ENCODE results near the gene PNLIPRP2. TPM values are rescaled to one million over a fixed set of nuclear protein-coding genes. Genes with fewer than 3 reads are reported as not detected.
A peak's percentile ranks its signal among the peaks of the same experiment; 100 is the strongest.

PNLIPRP2 gene
- total and polyA plus RNA-seq, 5 experiments from 2014 or later: not detected

DNA sequence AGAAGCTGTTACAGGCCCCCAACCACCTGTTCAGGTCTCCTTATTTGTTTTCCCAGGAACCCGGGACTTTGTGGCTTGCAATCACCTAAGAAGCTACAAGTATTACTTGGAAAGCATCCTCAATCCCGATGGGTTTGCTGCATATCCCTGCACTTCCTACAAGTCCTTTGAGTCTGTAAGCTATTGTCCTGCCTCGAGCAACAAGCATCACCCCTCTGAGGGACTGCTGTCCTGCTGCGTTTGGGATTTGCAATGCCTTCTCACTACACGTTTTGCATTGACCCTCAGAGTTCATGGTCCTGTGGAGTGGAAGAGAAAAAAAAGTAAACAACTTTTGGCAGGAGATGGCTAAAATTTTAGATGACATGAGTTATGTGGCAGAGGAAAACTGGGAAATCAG lies 20.8 kb upstream of the PNLIPRP2 start:
- H3K36me3 Mint-ChIP-seq: no peaks in the 10 kb centered on the region
- no peak overlapping the region for H3K4me3 Mint-ChIP-seq
- no peaks in the 10 kb centered on the region for H3K4me1 Mint-ChIP-seq
- POLR2A ChIA-PET: no interaction called here
- H3K27ac Mint-ChIP-seq: no peak overlapping the region
- DNase-seq (no peak), ATAC-seq (no peak)
- no peaks in the 10 kb centered on the region for H3K9me3 Mint-ChIP-seq
- peaks cover 0 to 10% (median 8%) of the 10 kb centered on the region in 5 donors for H3K27me3 Mint-ChIP-seq

DNA sequence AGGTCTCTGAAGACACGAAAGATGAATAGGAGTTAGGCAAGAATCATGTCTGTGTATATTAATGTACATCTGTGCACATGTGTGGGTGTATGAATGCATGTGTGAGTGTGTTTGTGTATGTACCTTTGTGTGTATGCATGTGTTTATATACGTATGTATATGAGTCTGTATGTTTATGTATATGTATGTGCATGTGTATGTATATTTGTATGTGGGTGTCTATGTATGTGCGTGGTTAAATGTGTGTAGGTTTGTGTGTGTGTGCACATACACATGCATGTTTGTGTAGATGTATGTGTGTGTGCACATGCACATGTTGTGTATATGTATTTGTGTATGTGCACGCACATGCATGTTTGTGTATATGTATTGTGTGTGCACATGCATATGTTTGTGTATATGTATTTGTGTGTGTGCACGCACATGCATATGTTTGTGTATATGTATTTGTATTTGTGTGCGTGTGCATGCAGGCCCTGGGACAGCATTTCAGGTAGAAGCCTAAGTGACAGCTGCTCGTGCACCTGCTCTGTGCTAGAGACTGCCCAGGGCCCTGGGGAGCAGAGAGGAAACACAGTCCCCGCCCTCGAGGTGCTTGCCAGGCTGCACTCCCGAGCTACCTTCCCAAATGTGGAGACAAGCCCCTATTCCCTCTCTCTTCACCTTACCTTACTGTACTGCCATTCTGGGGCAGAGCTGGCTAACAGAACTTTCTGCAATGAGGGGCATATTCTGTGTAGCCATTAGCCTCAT lies 17.9 kb upstream of the PNLIPRP2 start:
- Mint-ChIP-seq H3K36me3 (no peaks in the 10 kb centered on the region), H3K9me3 (peaks cover 0 to 4% (median 0%) of the 10 kb centered on the region in 9 donors), H3K4me1 (no peaks in the 10 kb centered on the region), H3K27me3 (peaks cover 6 to 30% (median 15%) of the 10 kb centered on the region in 5 donors), H3K27ac (no peak overlapping the region), H3K4me3 (no peak overlapping the region)
- no peak for DNase-seq
- no peak for ATAC-seq
- POLR2A ChIA-PET: no interaction called here

DNA sequence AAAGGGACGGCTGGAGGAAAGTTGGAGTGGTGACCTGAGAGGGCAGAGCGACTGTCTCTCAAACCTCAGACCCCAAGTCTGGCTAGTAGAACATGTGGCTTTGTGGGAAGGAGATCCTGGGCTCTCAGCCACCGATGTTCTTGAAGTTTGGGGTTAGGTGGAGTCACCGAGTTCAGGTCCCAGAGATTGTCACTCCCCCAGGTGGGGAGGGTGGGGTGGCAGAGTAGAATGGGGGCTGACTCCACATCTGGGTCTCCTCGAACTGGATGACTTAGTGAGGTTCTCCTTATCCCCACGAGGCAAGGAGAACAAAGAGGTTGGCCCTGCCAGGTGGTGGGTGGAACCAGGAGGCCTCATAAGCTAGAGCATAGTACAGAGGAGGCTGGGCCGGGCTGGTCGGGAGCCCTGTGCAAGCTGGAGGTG lies 14.7 kb upstream of the PNLIPRP2 start:
- H3K4me3 Mint-ChIP-seq: no peak overlapping the region
- no peak for ATAC-seq
- H3K27ac Mint-ChIP-seq: no peak overlapping the region
- H3K9me3 Mint-ChIP-seq: peaks cover 0 to 7% (median 0%) of the 10 kb centered on the region in 9 donors
- H3K4me1 Mint-ChIP-seq: peaks cover 0 to 2% (median 0%) of the 10 kb centered on the region in 4 donors
- no peaks in the 10 kb centered on the region for H3K36me3 Mint-ChIP-seq
- POLR2A ChIA-PET: no interaction called here
- H3K27me3 Mint-ChIP-seq: peaks cover 17 to 55% (median 38%) of the 10 kb centered on the region in 5 donors
- no peak for DNase-seq

DNA sequence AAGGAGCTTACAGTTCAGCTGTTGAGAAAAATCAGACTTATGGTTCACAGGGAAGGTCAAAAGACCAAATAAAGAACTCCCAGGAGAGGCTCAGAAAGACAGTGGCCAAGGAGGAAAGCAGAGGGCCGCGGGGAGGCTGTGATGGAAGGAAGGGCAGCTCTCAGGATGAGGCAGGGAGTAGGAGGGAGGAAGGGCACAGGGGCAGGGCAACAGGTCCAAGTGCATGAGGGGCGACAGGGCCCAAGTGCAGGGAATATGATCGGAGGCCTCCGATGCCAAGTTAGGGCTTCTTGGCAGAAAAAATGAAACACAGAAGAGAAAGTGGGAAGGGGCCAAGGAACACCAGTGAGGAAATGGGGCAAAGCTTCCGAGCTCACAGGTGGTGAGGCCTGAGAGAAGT lies 13.4 kb upstream of the PNLIPRP2 start:
- no peak for ATAC-seq
- peaks cover 17 to 61% (median 38%) of the 10 kb centered on the region in 5 donors for H3K27me3 Mint-ChIP-seq
- no peaks in the 10 kb centered on the region for H3K36me3 Mint-ChIP-seq
- DNase-seq: no peak
- no peak overlapping the region for H3K27ac Mint-ChIP-seq
- H3K9me3 Mint-ChIP-seq: peaks cover 0 to 7% (median 0%) of the 10 kb centered on the region in 9 donors
- POLR2A ChIA-PET: no interaction called here
- H3K4me1 Mint-ChIP-seq: peaks cover 0 to 2% (median 0%) of the 10 kb centered on the region in 4 donors
- no peak overlapping the region for H3K4me3 Mint-ChIP-seq

DNA sequence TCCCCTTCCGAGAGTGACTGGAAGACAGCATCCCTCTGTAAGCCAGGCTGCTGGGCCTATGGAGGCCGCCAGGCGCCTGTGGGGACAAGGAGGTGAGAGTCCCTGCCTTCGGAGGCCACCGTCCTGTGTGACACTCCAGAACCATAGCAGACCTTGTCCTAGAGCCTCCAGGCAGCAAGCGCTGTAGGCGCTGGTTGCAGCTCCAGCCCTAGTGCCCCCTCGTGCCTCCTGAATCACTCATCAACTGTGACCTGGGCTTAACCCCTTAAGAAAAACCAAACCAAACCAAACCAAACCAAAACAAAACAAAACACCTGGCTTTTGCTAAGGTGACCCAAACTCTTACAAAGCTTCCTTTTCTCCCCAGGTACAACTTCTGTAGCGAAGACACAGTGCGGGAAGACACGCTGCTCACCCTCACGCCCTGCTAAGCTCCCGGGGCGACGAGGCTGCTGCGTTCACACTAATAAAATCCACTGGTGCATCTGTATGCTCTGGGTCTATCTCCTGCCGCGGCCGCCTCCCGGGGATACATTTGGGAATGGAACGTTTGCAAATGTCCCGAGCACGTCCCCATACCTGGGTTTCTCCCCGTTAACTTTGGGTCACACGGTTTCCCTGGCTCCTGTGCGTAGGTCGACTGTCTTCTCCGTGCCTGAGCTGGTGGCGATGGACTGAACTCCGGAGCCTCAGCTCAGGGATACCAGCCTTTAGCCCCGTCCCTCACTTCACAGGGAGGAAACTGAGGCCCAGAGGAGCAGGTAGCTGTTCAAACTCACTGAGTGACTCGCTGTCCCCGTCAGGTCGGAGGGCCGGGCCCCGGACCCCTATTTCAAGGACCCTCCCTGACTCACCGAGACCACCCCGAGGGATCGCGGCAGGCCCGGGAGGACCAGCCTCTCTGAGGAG lies 11.8 kb upstream of the PNLIPRP2 start:
- H3K9me3 Mint-ChIP-seq: peaks cover 0 to 7% (median 0%) of the 10 kb centered on the region in 9 donors
- no peak for ATAC-seq
- POLR2A ChIA-PET: no interaction called here
- H3K4me3 Mint-ChIP-seq: no peak overlapping the region
- peaks cover 0 to 2% (median 0%) of the 10 kb centered on the region in 4 donors for H3K4me1 Mint-ChIP-seq
- DNase-seq: no peak
- no peaks in the 10 kb centered on the region for H3K36me3 Mint-ChIP-seq
- H3K27me3 Mint-ChIP-seq: peaks cover 16 to 65% (median 43%) of the 10 kb centered on the region in 5 donors
- H3K27ac Mint-ChIP-seq: no peak overlapping the region

DNA sequence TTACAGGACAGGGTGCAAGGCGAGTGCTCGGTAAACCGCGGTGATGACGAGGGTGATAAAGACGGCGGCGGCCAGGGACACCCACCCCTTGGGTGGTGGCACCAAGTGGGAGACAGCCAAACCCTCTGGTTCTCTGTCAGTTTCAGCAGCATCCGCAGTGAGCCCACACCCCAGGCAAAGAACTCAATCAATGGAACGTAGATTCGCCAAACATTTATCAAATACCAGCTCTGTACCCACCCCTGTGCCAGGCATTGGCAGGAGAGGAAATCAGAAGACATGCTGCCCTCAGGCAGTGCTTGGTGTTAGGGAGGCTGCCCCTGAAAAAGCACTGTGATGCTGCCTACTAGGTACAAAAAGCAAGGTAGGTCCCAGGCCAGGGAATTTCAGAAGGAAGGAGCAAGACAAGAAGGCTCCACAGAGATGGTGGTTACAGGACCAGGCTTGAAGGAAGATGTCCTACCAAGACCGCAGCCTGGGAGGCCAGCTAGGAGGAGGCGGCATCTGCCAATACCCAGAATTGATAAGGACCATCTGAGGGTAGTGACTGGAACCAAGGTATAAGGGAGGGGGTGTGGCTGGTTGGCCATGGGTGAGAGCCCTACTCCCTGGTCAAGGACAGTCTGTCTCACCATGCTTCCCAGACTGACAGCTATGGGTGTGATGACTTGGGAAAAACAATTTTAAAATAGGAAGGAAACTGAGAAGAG lies 10.2 kb upstream of the PNLIPRP2 start:
- POLR2A ChIA-PET: no interaction called here
- Mint-ChIP-seq H3K4me3 (no peak overlapping the region), H3K27ac (no peak overlapping the region), H3K9me3 (peaks cover 0 to 10% (median 1%) of the 10 kb centered on the region in 9 donors), H3K27me3 (peaks cover 9 to 66% (median 39%) of the 10 kb centered on the region in 5 donors), H3K36me3 (no peaks in the 10 kb centered on the region), H3K4me1 (peaks cover 0 to 2% (median 0%) of the 10 kb centered on the region in 4 donors)
- no peak for DNase-seq
- ATAC-seq: no peak

DNA sequence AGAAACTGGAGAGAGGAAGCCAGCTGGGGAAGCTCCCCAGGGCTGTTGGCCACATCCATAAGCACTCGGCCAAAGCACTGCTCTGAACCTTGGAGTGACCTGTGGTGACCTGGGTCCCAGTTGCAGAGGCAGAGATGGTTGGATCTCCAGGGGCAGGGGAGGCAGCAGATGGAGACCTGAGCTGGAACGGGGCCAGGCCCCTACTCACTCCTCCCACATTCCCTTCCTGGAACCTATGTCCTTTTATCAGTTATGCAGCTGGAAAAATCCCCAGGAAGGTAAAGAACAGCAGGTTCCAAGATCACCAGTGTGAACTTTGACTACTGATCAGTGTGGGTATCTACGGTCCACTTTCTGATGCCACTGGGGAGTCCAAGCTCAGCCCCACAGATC lies 9.6 kb upstream of the PNLIPRP2 start:
- peaks cover 0 to 2% (median 0%) of the 10 kb centered on the region in 4 donors for H3K4me1 Mint-ChIP-seq
- H3K9me3 Mint-ChIP-seq: peaks cover 0 to 10% (median 1%) of the 10 kb centered on the region in 9 donors

DNA sequence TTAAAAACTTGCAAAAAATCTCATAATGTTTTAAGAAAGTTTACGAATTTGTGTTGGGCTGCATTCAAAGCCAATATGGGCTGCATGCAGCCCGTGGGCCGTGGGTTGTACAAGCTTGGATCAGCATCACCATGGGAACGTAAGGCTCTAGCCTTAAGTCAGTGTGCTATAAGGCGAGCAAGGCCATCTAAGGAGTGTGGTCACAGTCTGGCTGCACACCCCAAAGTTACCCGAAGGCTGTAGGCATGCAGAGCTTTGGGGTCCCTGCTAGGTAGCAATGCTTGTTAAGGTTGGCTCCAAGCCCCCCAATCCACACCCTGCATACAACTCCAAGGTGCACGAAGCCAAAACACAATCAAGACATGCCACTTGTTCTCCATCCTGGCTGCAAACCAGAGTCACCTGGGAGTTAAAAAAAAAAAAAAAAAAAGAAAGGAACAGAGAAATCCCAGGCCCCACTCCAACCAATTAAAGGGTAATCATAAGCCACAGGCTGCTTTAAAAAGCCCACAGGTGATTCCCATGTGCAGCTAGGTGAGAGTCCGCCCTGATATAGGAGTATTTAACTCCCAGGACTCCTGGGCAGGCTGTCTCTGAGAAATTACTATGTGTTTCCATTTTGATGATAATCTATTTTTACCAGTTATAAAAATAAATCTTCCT lies 8.5 kb upstream of the PNLIPRP2 start:
- ATAC-seq: no peak

More for the DNA sequence above, 9.6 kb upstream of the PNLIPRP2 start:
- Mint-ChIP-seq H3K4me3 (no peak overlapping the region), H3K36me3 (no peaks in the 10 kb centered on the region), H3K27ac (peak overlapping the region in 1 of 10 donors; percentile 29), H3K27me3 (peaks cover 9 to 66% (median 40%) of the 10 kb centered on the region in 5 donors)
- POLR2A ChIA-PET: no interaction called here
- DNase-seq: no peak
- ATAC-seq: no peak

DNA sequence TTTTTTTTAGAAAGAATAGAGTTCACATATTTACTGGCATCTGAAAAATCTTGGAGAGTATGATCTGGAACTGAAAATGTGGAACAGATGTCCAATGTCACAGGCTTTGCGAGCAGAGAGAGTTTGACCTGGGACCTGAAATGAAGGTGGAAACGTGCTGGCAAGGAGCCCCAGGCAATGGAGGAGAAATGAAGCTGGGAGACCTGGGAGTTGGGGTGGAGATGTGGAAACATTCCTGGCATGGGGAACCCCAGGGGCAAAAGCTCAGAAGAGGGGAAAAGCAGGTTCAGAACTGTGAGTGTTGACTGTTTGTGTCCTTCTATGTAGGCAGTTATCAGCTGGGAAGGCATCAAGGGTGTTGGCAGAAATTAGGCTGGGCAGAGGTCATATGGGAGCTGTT lies 7.3 kb upstream of the PNLIPRP2 start:
- no peaks in the 10 kb centered on the region for H3K36me3 Mint-ChIP-seq
- POLR2A ChIA-PET: no interaction called here
- ATAC-seq: no peak

More for the DNA sequence above, 8.5 kb upstream of the PNLIPRP2 start:
- POLR2A ChIA-PET: interaction anchor here (0.7 kb wide), 1 partner anchor 105 kb away, joined by 5 read pairs; no protein-coding TSS in a partner anchor
- Mint-ChIP-seq H3K27ac (no peak overlapping the region), H3K27me3 (peaks cover 7 to 66% (median 40%) of the 10 kb centered on the region in 5 donors), H3K4me1 (peaks cover 0 to 2% (median 0%) of the 10 kb centered on the region in 4 donors), H3K36me3 (no peaks in the 10 kb centered on the region), H3K4me3 (no peak overlapping the region), H3K9me3 (peaks cover 0 to 9% (median 1%) of the 10 kb centered on the region in 9 donors)
- DNase-seq: no peak

DNA sequence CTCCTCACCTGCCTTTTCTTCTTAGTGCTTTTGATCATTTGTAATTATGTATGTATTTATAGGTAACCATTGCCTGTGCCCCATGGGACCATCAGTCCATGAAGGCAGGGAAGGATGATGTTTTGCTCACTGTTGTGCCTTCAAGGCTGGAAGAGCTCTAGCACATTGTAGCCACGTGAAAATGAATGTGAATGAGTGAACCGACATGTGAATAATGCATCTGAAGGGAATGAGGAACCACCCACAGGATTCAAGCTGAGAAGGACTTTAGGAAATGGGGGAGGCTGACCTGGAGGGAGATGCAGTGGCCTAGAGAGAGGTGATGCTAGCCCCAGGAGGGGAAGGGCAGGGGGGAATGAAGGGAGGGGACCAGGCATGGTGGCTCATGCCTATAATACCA lies 6.0 kb upstream of the PNLIPRP2 start:
- Mint-ChIP-seq H3K27ac (no peak overlapping the region), H3K36me3 (no peaks in the 10 kb centered on the region), H3K27me3 (peaks cover 1 to 56% (median 30%) of the 10 kb centered on the region in 5 donors), H3K9me3 (peaks cover 0 to 9% (median 0%) of the 10 kb centered on the region in 9 donors), H3K4me1 (no peaks in the 10 kb centered on the region), H3K4me3 (no peak overlapping the region)
- no peak for DNase-seq
- ATAC-seq: no peak
- POLR2A ChIA-PET: no interaction called here

More for the DNA sequence above, 7.3 kb upstream of the PNLIPRP2 start:
- no peak overlapping the region for H3K4me3 Mint-ChIP-seq
- H3K27ac Mint-ChIP-seq: no peak overlapping the region
- peaks cover 0 to 9% (median 0%) of the 10 kb centered on the region in 9 donors for H3K9me3 Mint-ChIP-seq
- H3K4me1 Mint-ChIP-seq: peaks cover 0 to 2% (median 0%) of the 10 kb centered on the region in 4 donors
- no peak for DNase-seq
- peaks cover 5 to 66% (median 38%) of the 10 kb centered on the region in 5 donors for H3K27me3 Mint-ChIP-seq

DNA sequence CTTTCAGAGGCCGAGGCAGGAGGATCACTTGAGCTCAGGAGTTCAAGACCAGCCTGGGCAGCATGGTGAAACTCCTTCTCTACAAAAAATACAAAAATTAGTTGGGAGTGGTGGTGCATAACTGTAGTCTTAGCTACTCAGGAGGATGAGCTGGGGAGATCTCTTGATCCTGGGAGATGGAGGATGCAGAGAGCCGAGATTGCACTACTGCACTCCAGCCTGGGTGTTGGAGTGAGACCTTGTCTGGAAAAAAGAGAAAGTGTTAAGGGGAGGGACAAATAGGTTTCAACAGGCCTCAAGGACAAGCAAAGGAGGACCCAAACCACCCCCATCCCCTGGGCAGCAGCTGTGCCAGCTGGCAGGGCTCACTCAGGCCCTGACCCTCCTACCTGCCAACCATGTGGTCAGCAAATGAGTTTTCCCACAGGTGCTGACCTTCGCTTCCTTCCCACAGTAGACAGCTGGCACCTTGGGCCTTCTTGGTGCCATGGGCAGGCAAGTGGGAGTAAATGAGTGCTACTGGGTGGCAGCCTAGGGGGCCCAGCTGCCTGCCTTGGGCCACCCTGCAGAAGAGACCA lies 5.5 kb upstream of the PNLIPRP2 start:
- DNase-seq: no peak
- no peak for ATAC-seq
- no peaks in the 10 kb centered on the region for H3K36me3 Mint-ChIP-seq
- POLR2A ChIA-PET: no interaction called here
- H3K4me3 Mint-ChIP-seq: no peak overlapping the region
- peaks cover 1 to 51% (median 25%) of the 10 kb centered on the region in 5 donors for H3K27me3 Mint-ChIP-seq
- H3K9me3 Mint-ChIP-seq: peaks cover 0 to 9% (median 0%) of the 10 kb centered on the region in 9 donors
- H3K27ac Mint-ChIP-seq: no peak overlapping the region
- H3K4me1 Mint-ChIP-seq: no peaks in the 10 kb centered on the region

DNA sequence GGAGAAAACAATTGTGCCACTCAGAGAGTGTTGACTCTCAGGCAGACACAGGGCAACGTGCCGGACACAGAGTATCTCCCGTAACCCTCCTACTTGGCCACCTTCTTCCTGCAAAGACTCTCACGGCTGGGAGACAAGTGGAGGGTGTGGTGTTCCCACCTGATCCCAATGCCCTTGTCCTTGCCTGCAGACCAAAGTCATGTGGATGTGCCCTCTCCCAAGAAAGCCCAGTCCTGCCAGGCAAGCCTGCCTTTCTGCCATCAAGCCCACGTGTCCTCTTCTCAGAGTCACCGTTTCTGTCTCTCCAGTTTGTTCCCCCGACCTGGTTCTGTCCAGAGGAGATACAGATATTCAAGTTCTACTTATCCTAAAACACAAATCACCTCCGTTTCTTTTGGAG lies 723 bp downstream of the PNLIPRP2 start:
- no peak for ATAC-seq
- POLR2A ChIA-PET: no interaction called here
- Mint-ChIP-seq H3K27me3 (peaks cover 8 to 57% (median 35%) of the 10 kb centered on the region in 5 donors), H3K27ac (no peak overlapping the region), H3K36me3 (no peaks in the 10 kb centered on the region), H3K4me1 (no peaks in the 10 kb centered on the region), H3K9me3 (peaks cover 0 to 1% (median 0%) of the 10 kb centered on the region in 9 donors), H3K4me3 (no peak overlapping the region)
- no peak for DNase-seq
